ENCODE data around the gene LMNTD2. TPM values are rescaled to one million over a fixed set of nuclear protein-coding genes. Genes with fewer than 3 reads are reported as not detected.

LMNTD2 gene
- total and polyA plus RNA-seq, 2 donors (not counting 3 experiments of a cell fraction or from before 2014, with no cell fraction given): 2.1 to 2.6 TPM

DNA sequence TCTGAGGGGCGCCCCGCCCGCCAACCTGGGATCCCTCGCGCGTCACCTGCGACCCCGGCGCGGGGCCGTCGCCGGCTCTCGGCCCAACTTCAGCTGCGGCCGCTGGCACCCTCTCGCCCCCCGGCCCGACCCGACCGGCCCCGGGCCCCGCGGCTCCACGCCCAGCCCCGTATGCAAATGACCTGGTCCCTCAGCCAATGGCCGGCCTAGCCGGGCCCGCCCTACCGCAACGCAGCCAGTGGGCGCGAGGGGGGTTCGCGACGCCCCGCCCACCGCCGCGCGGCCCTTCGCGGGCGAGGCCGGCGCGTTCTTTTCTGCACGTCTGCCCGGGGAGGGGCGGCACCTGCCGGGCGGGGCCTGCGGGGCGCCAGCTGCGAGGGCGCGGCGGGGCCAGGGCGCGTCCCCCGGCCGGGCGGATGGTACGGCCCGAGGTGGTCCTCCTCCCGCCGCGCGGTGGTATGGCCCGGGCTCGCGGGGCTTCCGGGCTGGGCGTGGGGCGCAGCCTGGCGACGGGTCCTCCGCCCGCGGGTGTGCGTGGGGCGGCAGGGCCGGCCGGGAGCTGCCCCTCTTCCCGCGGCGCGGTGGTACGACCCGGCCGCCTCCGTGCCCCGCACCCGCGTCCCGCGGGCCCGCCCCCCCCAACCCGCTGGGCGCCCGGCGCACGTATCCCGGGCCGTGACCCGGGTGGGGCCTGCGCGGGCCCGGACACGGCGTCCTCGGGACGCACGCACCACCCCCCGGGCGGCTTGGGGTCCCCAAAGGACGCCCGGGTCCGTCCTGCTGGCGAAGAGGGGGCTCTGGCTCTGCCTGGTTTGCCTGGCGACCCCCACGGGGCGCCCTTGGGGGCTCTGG, 8.0 kb upstream of the LMNTD2 start:
- POLR2A ChIA-PET: interaction anchor here (0.7 kb wide), 1 partner anchor 47 kb away, joined by 3 read pairs; no protein-coding TSS in a partner anchor
- Histone ChIP-seq H3K4me1 (ENCODE audit: control insufficient read depth, extremely low read depth, insufficient read depth, low read length) (peaks cover 11% of the 10 kb centered on the region), H3K36me3 (ENCODE audit: control insufficient read depth in 2 of 2, extremely low read depth in 1 of 2, insufficient read depth in 2 of 2, low read length in 2 of 2) (peaks cover 0 to 2% of the 10 kb centered on the region in 2 experiments), H3K27me3 (ENCODE audit: control insufficient read depth in 2 of 2, insufficient read depth in 2 of 2, low read length in 2 of 2) (no peaks in the 10 kb centered on the region), H3K27ac (ENCODE audit: insufficient read depth, low read depth, low read length) (peak overlapping the region; percentile 32), H3K79me2 (ENCODE audit: control insufficient read depth, insufficient read depth, low read length) (no peaks in the 10 kb centered on the region), H3K9ac (replicated peaks; ENCODE audit: extremely low read depth, insufficient read depth, low read length) (peak overlapping the region; percentile 71), H3K9me1 (replicated peaks; ENCODE audit: control insufficient read depth, extremely low read depth, insufficient read depth, low read length) (no peaks in the 10 kb centered on the region), H3K9me3 (replicated peaks; ENCODE audit: control insufficient read depth, insufficient read depth, low read length) (no peaks in the 10 kb centered on the region), H3K4me2 (ENCODE audit: insufficient read depth, low read length) (peak overlapping the region; percentile 71), H4K20me1 (replicated peaks; ENCODE audit: control insufficient read depth, extremely low read depth, insufficient read depth, low read length) (no peaks in the 10 kb centered on the region), H3K4me3 (replicated peaks in 1 of 3; ENCODE audit: insufficient read depth in 1 of 3, low read depth in 1 of 3, low read length in 3 of 3) (peak overlapping the region; percentile 53 to 62 (median 60)), H2AFZ (ENCODE audit: low read depth, low read length) (peak overlapping the region; percentile 85)
- dilution Hi-C loops (cut with MboI; ENCODE audit: extremely low pct_ligation_motif_present, low sequenced_read_pairs): no loop called here
- intact Hi-C loops (cut with micrococcal nuclease): no loop called here
- CTCF ChIA-PET: interaction anchor here (1.8 kb wide), 1 partner anchor 14 kb away, joined by 6 read pairs; no protein-coding TSS in a partner anchor
- TSS peak; percentile 52 for BruUV-seq (replicated peaks)
- TF ChIP-seq MYC (IDR thresholded peaks at IDR 0.05; ENCODE audit: low read depth, low read length): no peak
- TF ChIP-seq, protein P1, sequence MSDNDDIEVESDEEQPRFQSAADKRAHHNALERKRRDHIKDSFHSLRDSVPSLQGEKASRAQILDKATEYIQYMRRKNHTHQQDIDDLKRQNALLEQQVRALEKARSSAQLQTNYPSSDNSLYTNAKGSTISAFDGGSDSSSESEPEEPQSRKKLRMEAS (IDR thresholded peaks at IDR 0.05; ENCODE audit: insufficient read depth, insufficient read length): no peak
- TF ChIP-seq FOS (IDR thresholded peaks at IDR 0.05; ENCODE audit: borderline replicate concordance, insufficient read depth, low read length): no peak
- TF ChIP-seq, protein P2, sequence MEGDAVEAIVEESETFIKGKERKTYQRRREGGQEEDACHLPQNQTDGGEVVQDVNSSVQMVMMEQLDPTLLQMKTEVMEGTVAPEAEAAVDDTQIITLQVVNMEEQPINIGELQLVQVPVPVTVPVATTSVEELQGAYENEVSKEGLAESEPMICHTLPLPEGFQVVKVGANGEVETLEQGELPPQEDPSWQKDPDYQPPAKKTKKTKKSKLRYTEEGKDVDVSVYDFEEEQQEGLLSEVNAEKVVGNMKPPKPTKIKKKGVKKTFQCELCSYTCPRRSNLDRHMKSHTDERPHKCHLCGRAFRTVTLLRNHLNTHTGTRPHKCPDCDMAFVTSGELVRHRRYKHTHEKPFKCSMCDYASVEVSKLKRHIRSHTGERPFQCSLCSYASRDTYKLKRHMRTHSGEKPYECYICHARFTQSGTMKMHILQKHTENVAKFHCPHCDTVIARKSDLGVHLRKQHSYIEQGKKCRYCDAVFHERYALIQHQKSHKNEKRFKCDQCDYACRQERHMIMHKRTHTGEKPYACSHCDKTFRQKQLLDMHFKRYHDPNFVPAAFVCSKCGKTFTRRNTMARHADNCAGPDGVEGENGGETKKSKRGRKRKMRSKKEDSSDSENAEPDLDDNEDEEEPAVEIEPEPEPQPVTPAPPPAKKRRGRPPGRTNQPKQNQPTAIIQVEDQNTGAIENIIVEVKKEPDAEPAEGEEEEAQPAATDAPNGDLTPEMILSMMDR (IDR thresholded peaks at IDR 0.05; ENCODE audit: extremely low read depth in 1 of 2, insufficient read depth in 1 of 2, low read depth in 1 of 2, low read length in 2 of 2): no peak
- TF ChIP-seq POLR2A (IDR thresholded peaks at IDR 0.05; ENCODE audit: low read depth, low read length): peak; percentile 63
- no peak for TF ChIP-seq EZH2 (IDR thresholded peaks at IDR 0.05; ENCODE audit: borderline replicate concordance, low read depth, low read length, severe bottlenecking)
- TF ChIP-seq POLR2AphosphoS5 (IDR thresholded peaks at IDR 0.05; ENCODE audit: insufficient read depth, low read depth, low read length): peak; percentile 92
- no peak for TF ChIP-seq GATA2 (IDR thresholded peaks at IDR 0.05; ENCODE audit: insufficient read depth, insufficient read length, low read depth, low read length)
- TF ChIP-seq JUN (IDR thresholded peaks at IDR 0.05; ENCODE audit: borderline replicate concordance, insufficient read depth, insufficient read length, low read depth): no peak
- peak; percentile 93 for DNase-seq (ENCODE audit: low read depth, low spot score)
- peak; percentile 92 for FAIRE-seq
